T-helper 17 cell (primary cell): Measurements from ENCODE around the gene SND1. TPM values are rescaled to one million over a fixed set of nuclear protein-coding genes. Genes with fewer than 3 reads are reported as not detected.

Experiments
- ATAC-seq: fragments of 150-1000 bp; cut with Tn5 transposase; 2 replicates; pipeline ENCODE4 v1.10.0; 2021; ENCODE audit warnings: mild to moderate bottlenecking, moderate library complexity
- DNase-seq, 3 donors: peaks; one replicate each; pipeline versions ENCODE4 v3.0.0 to v3.0.0-alpha.2; 2020 to 2021
- H3K9me3 ChIP-seq: one replicate; pipeline ENCODE4 v1.7.0; 2013; ENCODE audit warnings: low read length, mild to moderate bottlenecking; ENCODE audit not compliant: control insufficient read depth, poor library complexity, severe bottlenecking
- H3K27ac Mint-ChIP-seq: one replicate; pipeline ENCODE4 v1.8.0; 2022; ENCODE audit warnings: mild to moderate bottlenecking, moderate library complexity, mixed read lengths
- H3K27me3 Mint-ChIP-seq: one replicate; pipeline ENCODE4 v1.8.0; 2022; ENCODE audit warnings: mixed read lengths
- H3K36me3 Mint-ChIP-seq: one replicate; pipeline ENCODE4 v1.8.0; 2022; ENCODE audit warnings: low read depth, mixed read lengths
- H3K4me1 Mint-ChIP-seq: one replicate; pipeline ENCODE4 v1.8.0; 2022; ENCODE audit warnings: mild to moderate bottlenecking, mixed read lengths
- H3K4me3 Mint-ChIP-seq: one replicate; pipeline ENCODE4 v1.8.0; 2022; ENCODE audit warnings: mild to moderate bottlenecking, moderate library complexity, mixed read lengths
- total RNA-seq, 4 donors: library from RNA in 2 of 4; stranded (reverse) in 2 of 4; gene quantifications; one replicate each; pipeline ENCODE4 v1.2.3 and lab custom pipeline; 2022 to 2026

Gene SND1
- total RNA-seq, 2 donors from 2014 or later = 201 to 208 TPM

- Mint-ChIP-seq H3K4me1 (peaks cover 23% of the 10 kb centered on the region), H3K27ac (no peak overlapping the region), H3K36me3 (peaks cover 4% of the 10 kb centered on the region), H3K4me3 (no peak overlapping the region), H3K27me3 (no peaks in the 10 kb centered on the region)
- ATAC-seq (no peak), DNase-seq (no peak)
- no peaks in the 10 kb centered on the region for H3K9me3 ChIP-seq
These were observed 258.7 kb downstream of the SND1 start for GRCh38 chr7:127910670-127911069.

- Mint-ChIP-seq H3K27ac (no peak overlapping the region), H3K36me3 (peaks cover 4% of the 10 kb centered on the region), H3K4me3 (no peak overlapping the region), H3K27me3 (no peaks in the 10 kb centered on the region), H3K4me1 (peaks cover 19% of the 10 kb centered on the region)
- no peak for DNase-seq
- no peaks in the 10 kb centered on the region for H3K9me3 ChIP-seq
- ATAC-seq = no peak
These were observed 260.0 kb downstream of the SND1 start for GRCh38 chr7:127911968-127912511.

GRCh38 chr7:127912901-127913300, 260.9 kb downstream of the SND1 start:
- H3K4me1 Mint-ChIP-seq = peaks cover 18% of the 10 kb centered on the region
- DNase-seq (no peak), ATAC-seq (no peak)
- H3K36me3 Mint-ChIP-seq = peaks cover 4% of the 10 kb centered on the region
- no peaks in the 10 kb centered on the region for H3K27me3 Mint-ChIP-seq
- H3K4me3 Mint-ChIP-seq = no peak overlapping the region
- no peak overlapping the region for H3K27ac Mint-ChIP-seq
- no peaks in the 10 kb centered on the region for H3K9me3 ChIP-seq

- no peak for DNase-seq
- Mint-ChIP-seq H3K4me3 (no peak overlapping the region), H3K4me1 (peaks cover 15% of the 10 kb centered on the region), H3K27ac (no peak overlapping the region), H3K27me3 (no peaks in the 10 kb centered on the region), H3K36me3 (peaks cover 4% of the 10 kb centered on the region)
- no peaks in the 10 kb centered on the region for H3K9me3 ChIP-seq
- ATAC-seq = no peak
These were observed 261.7 kb downstream of the SND1 start for GRCh38 chr7:127913686-127914085.

GRCh38 chr7:127914693-127915092, 262.7 kb downstream of the SND1 start:
- Mint-ChIP-seq H3K4me3 (no peak overlapping the region), H3K36me3 (no peaks in the 10 kb centered on the region), H3K27me3 (no peaks in the 10 kb centered on the region), H3K27ac (no peak overlapping the region), H3K4me1 (peaks cover 11% of the 10 kb centered on the region)
- DNase-seq (no peak), ATAC-seq (no peak)
- H3K9me3 ChIP-seq = no peaks in the 10 kb centered on the region

- H3K9me3 ChIP-seq = no peaks in the 10 kb centered on the region
- Mint-ChIP-seq H3K4me3 (no peak overlapping the region), H3K36me3 (no peaks in the 10 kb centered on the region), H3K27ac (no peak overlapping the region), H3K4me1 (peaks cover 6% of the 10 kb centered on the region), H3K27me3 (no peaks in the 10 kb centered on the region)
- ATAC-seq = no peak
- no peak for DNase-seq
These were observed 264.7 kb downstream of the SND1 start for GRCh38 chr7:127916735-127917134.

GRCh38 chr7:127918130-127918529, 266.1 kb downstream of the SND1 start:
- no peak for DNase-seq
- H3K9me3 ChIP-seq = no peaks in the 10 kb centered on the region
- Mint-ChIP-seq H3K27ac (no peak overlapping the region), H3K36me3 (no peaks in the 10 kb centered on the region), H3K27me3 (no peaks in the 10 kb centered on the region), H3K4me3 (no peak overlapping the region), H3K4me1 (peaks cover 6% of the 10 kb centered on the region)
- no peak for ATAC-seq

GRCh38 chr7:127920787-127921438, 268.9 kb downstream of the SND1 start:
- DNase-seq = no peak
- H3K9me3 ChIP-seq = no peaks in the 10 kb centered on the region
- Mint-ChIP-seq H3K4me3 (no peak overlapping the region), H3K36me3 (peaks cover 2% of the 10 kb centered on the region), H3K27me3 (no peaks in the 10 kb centered on the region), H3K27ac (no peak overlapping the region), H3K4me1 (peaks cover 16% of the 10 kb centered on the region)
- ATAC-seq = no peak

- ATAC-seq (no peak), DNase-seq (no peak)
- Mint-ChIP-seq H3K4me1 (peaks cover 21% of the 10 kb centered on the region), H3K27ac (no peak overlapping the region), H3K27me3 (no peaks in the 10 kb centered on the region), H3K36me3 (peaks cover 2% of the 10 kb centered on the region), H3K4me3 (no peak overlapping the region)
- H3K9me3 ChIP-seq = no peaks in the 10 kb centered on the region
These were observed 270.7 kb downstream of the SND1 start for GRCh38 chr7:127922656-127923055.

- H3K4me3 Mint-ChIP-seq = no peak overlapping the region
- DNase-seq = no peak
- peaks cover 29% of the 10 kb centered on the region for H3K4me1 Mint-ChIP-seq
- no peaks in the 10 kb centered on the region for H3K9me3 ChIP-seq
- no peak for ATAC-seq
- no peak overlapping the region for H3K27ac Mint-ChIP-seq
- peaks cover 6% of the 10 kb centered on the region for H3K36me3 Mint-ChIP-seq
- no peaks in the 10 kb centered on the region for H3K27me3 Mint-ChIP-seq
These were observed 272.9 kb downstream of the SND1 start for GRCh38 chr7:127924874-127925273.

- no peak overlapping the region for H3K4me3 Mint-ChIP-seq
- H3K36me3 Mint-ChIP-seq = peaks cover 15% of the 10 kb centered on the region
- no peaks in the 10 kb centered on the region for H3K9me3 ChIP-seq
- no peak for DNase-seq
- H3K27me3 Mint-ChIP-seq = no peaks in the 10 kb centered on the region
- peaks cover 25% of the 10 kb centered on the region for H3K4me1 Mint-ChIP-seq
- no peak for ATAC-seq
- H3K27ac Mint-ChIP-seq = no peak overlapping the region
These were observed 275.3 kb downstream of the SND1 start for GRCh38 chr7:127927348-127927696.

- DNase-seq = no peak
- Mint-ChIP-seq H3K36me3 (peaks cover 15% of the 10 kb centered on the region), H3K27ac (no peak overlapping the region), H3K27me3 (no peaks in the 10 kb centered on the region), H3K4me3 (no peak overlapping the region), H3K4me1 (peaks cover 26% of the 10 kb centered on the region)
- H3K9me3 ChIP-seq = no peaks in the 10 kb centered on the region
- ATAC-seq = no peak
These were observed 276.2 kb downstream of the SND1 start for GRCh38 chr7:127928222-127928621.

- Mint-ChIP-seq H3K36me3 (peaks cover 13% of the 10 kb centered on the region), H3K4me3 (no peak overlapping the region), H3K27me3 (no peaks in the 10 kb centered on the region), H3K4me1 (peaks cover 20% of the 10 kb centered on the region), H3K27ac (no peak overlapping the region)
- no peaks in the 10 kb centered on the region for H3K9me3 ChIP-seq
- ATAC-seq (no peak), DNase-seq (no peak)
These were observed 276.9 kb downstream of the SND1 start for GRCh38 chr7:127928852-127929251.
